Measurements from ENCODE around the gene IMPACT.

DNA sequence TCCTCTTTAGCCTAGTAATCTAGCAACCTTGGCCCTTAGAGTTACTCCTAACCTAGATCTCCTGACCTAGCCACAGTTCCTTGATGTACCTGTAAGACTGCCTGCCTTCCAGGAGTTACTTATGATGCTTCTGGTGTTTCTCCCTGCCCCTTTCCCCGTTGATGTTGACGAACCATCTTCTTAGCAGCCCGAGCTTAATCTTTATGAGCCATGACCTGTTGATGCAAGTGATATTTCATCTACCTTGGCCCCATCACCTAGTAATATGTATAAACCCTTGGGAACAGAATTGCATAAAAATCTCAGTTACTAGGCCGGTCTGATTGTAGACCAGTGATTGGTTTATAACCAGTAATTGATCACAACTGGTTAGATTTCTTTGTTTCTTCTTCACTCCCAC lies 2.7 kb downstream of the IMPACT start:
- TF ChIP-seq CTCF (IDR thresholded peaks at IDR 0.05) (no peak), POLR2A (IDR thresholded peaks at IDR 0.05) (no peak)
